DMS53 (cell line): ENCODE measurements around the gene SH3GL2.
A peak's percentile ranks its signal among the peaks of the same experiment; 100 is the strongest.

Experiments used
- DNase-seq: peaks from one replicate; lab custom pipeline; 2025; lab: John Stamatoyannopoulos, UW

SH3GL2 gene

GRCh38 chr9:17658237-17658636 is 79.4 kb downstream of the SH3GL2 start:
- no peak for DNase-seq

- no peak for DNase-seq
Observed at GRCh38 chr9:17660158-17660557, 81.3 kb downstream of the SH3GL2 start.

- no peak for DNase-seq
Observed at GRCh38 chr9:17665450-17665849, 86.6 kb downstream of the SH3GL2 start.

- no peak for DNase-seq
Observed at GRCh38 chr9:17669206-17669605, 90.3 kb downstream of the SH3GL2 start.

- DNase-seq: no peak
Observed at GRCh38 chr9:17682684-17683083, 103.8 kb downstream of the SH3GL2 start.

GRCh38 chr9:17688834-17689233 is 110.0 kb downstream of the SH3GL2 start:
- DNase-seq: no peak

GRCh38 chr9:17694336-17694735 is 115.5 kb downstream of the SH3GL2 start:
- no peak for DNase-seq

GRCh38 chr9:17695482-17695881 is 116.6 kb downstream of the SH3GL2 start:
- no peak for DNase-seq

- no peak for DNase-seq
Observed at GRCh38 chr9:17699615-17700330, 120.9 kb downstream of the SH3GL2 start.

GRCh38 chr9:17706347-17706746 is 127.5 kb downstream of the SH3GL2 start:
- no peak for DNase-seq

GRCh38 chr9:17719053-17719452 is 140.2 kb downstream of the SH3GL2 start:
- DNase-seq: peak; percentile 8

- no peak for DNase-seq
Observed at GRCh38 chr9:17721954-17722353, 143.1 kb downstream of the SH3GL2 start.

- peak; percentile 5 for DNase-seq
Observed at GRCh38 chr9:17723656-17724055, 144.8 kb downstream of the SH3GL2 start.

- DNase-seq: no peak
Observed at GRCh38 chr9:17725399-17726010, 146.6 kb downstream of the SH3GL2 start.

GRCh38 chr9:17726298-17726697 is 147.4 kb downstream of the SH3GL2 start:
- no peak for DNase-seq

- no peak for DNase-seq
Observed at GRCh38 chr9:17730899-17731298, 152.0 kb downstream of the SH3GL2 start.

GRCh38 chr9:17731308-17731707 is 152.4 kb downstream of the SH3GL2 start:
- DNase-seq: no peak

- no peak for DNase-seq
Observed at GRCh38 chr9:17734674-17735073, 155.8 kb downstream of the SH3GL2 start.

- DNase-seq: no peak
Observed at GRCh38 chr9:17735859-17736258, 157.0 kb downstream of the SH3GL2 start.

GRCh38 chr9:17739022-17739421 is 160.2 kb downstream of the SH3GL2 start:
- DNase-seq: no peak

- DNase-seq: no peak
Observed at GRCh38 chr9:17739736-17740135, 160.9 kb downstream of the SH3GL2 start.

- DNase-seq: peak; percentile 46
Observed at GRCh38 chr9:17742067-17742466, 163.2 kb downstream of the SH3GL2 start.

- DNase-seq: no peak
Observed at GRCh38 chr9:17744786-17745185, 165.9 kb downstream of the SH3GL2 start.

- DNase-seq: no peak
Observed at GRCh38 chr9:17750269-17750668, 171.4 kb downstream of the SH3GL2 start.
